Ovary (tissue), 9 donors: ENCODE results near the gene ATP1A4. TPM values are rescaled to one million over a fixed set of nuclear protein-coding genes. Genes with fewer than 3 reads are reported as not detected.
"Not testable (repeated sequence)": the region's sequence is repeated elsewhere in the genome, so short reads cannot be mapped to it uniquely, and the experiment has no call there.

Source experiments
- DNase-seq, 5 donors: peaks; one replicate each; pipeline ENCODE4 v3.0.0-alpha.2; 2019 to 2020
- H3K27ac ChIP-seq, 2 donors: fragments of 200-600 bp; one replicate each; pipeline versions ENCODE4 v1.5.1 to v1.8.0; 2019 to 2022
- H3K27me3 ChIP-seq: fragments of 200-600 bp; one replicate; pipeline ENCODE4 v1.8.0; 2022
- H3K36me3 ChIP-seq: fragments of 200-600 bp; sonication (generic); one replicate; pipeline ENCODE4 v1.5.1; 2019
- H3K4me1 ChIP-seq: one replicate; pipeline ENCODE4 v1.8.1; 2013; ENCODE audit warnings: mild to moderate bottlenecking, moderate library complexity; ENCODE audit not compliant: insufficient read depth
- H3K4me3 ChIP-seq: fragments of 200-600 bp; sonication (generic); one replicate; pipeline ENCODE4 v1.5.1; 2017
- H3K9me3 ChIP-seq, 2 donors: fragments of 200-600 bp in 1 of 2; sonication (generic) in 1 of 2; one replicate each; pipeline versions ENCODE4 v1.5.1 to v1.8.1; 2013 to 2019; ENCODE audit warnings: mild to moderate bottlenecking in 1 of 2, moderate library complexity in 1 of 2
- EP300 ChIP-seq: sonication (generic); formaldehyde crosslinking; IDR thresholded peaks from one replicate; pipeline ENCODE4 v1.6.1; 2017; ENCODE audit warnings: antibody characterized with exemption
- POLR2A ChIP-seq: fragments of 450-650 bp; IDR thresholded peaks from one replicate; pipeline ENCODE4 v1.6.1; 2017; ENCODE audit warnings: antibody characterized with exemption, mild to moderate bottlenecking, moderate library complexity
- WGBS, 3 donors: extraction: QIAGEN DNeasy Blood & Tissue Kit in 1 of 3; methylation state at CpG; one replicate each; pipeline versions ENCODE4 v1.1.5 to v1.1.7; 2013 to 2017; 5-methylcytosine and 5-hydroxymethylcytosine counted together
- intact Hi-C, 4 donors: fragments of 100-400 bp; cut with DNase I; formaldehyde crosslinking; loops; one replicate each; pipeline versions ENCODE4 v1.11.0 to v1.15.1; 2022 to 2023
- polyA plus RNA-seq, 2 donors: library from polyadenylated mRNA; stranded (reverse); fragments of 200-250 nt in 1 of 2; fragments of 350-450 nt in 1 of 2; fragmentation: Illumina TruSeq in 1 of 2; extraction: RNeasy Lipid Tissue Mini Kit (QIAGEN cat#74804) in 1 of 2; gene quantifications; one replicate each; pipeline ENCODE4 v1.2.3, GENCODE V29; 2013 to 2014
- total RNA-seq, 7 donors: library from RNA; depleted of rRNA in 2 of 7; stranded (reverse); fragments of >200 nt in 2 of 7; fragmentation: NEBNext Ultra II Directional in 3 of 7; extraction: Animal tissue kit (Norgen Biotek cat#: 25700) in 3 of 7; gene quantifications; one replicate each; pipeline versions ENCODE4 v1.1.0 to v1.2.4, GENCODE V29; 2016 to 2023
- TF ChIP-seq, protein P1 (sequence below), 3 donors: fragments of 450-650 bp in 2 of 3; fragments of 200-600 bp in 1 of 3; IDR thresholded peaks; one replicate each; pipeline versions ENCODE4 v1.5.1 to v1.8.0; 2016 to 2022; ENCODE audit warnings: antibody characterized with exemption in 3 of 3, mild to moderate bottlenecking in 1 of 3
- donor health status: DM: no; HTN: no; CAD: no; lungs with moderate emphysema.
- donor health status: DM: no; HTN: no; CAD: no.
- donor health status: Bipolar disorder and iron deficiency.
- donor health status: DM: yes; HTN: yes; CAD: no.
- donor health status: DM: no; HTN: no; CAD: no.
- donor health status: DM: yes; HTN: yes; CAD: no.

Gene ATP1A4
- total and polyA plus RNA-seq, 9 donors: 0.22 to 0.37 TPM; not detected in 7

DNA sequence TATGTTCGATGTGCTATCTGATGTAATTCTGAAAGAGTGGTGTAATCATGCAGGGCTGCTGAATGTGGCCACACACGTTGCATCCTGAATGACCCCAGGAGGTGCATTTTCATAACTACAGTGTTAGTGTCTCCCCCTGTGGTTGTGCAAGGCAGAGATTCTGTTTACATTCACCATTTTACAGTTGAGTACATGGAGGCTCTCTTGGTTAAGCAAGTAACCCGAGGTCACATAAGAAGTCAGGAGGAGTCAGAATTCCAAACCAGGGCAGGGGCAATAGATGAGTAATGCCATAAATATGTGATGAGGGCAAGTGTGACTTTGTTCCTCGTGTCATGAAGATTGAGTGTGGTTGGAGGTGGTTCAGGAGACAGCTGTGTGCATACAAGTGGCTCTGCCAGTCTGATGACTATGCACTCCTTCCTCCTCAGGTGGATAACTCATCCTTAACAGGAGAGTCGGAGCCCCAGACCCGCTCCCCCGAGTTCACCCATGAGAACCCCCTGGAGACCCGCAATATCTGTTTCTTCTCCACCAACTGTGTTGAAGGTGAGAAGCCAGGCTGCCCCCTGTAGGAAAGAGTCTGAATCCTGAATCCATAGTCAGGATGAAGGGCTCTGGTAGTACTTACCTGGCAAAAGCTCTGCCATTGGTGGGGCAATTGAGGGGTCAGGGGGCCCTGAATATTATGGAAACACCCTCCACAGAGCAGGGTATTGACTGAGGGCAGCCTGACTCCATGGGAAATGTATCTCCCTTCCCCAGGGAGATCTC lies 26.5 kb upstream of the ATP1A4 start:
- Histone ChIP-seq H3K4me1 (no peaks in the 10 kb centered on the region), H3K9me3 (no peaks in the 10 kb centered on the region), H3K36me3 (no peaks in the 10 kb centered on the region), H3K27me3 (no peaks in the 10 kb centered on the region), H3K4me3 (no peak overlapping the region), H3K27ac (no peak overlapping the region)
- 74 to 80% (median 74%) methylated on average over 8 of the region's 8 CpGs for WGBS, 3 donors
- DNase-seq: no peak
- intact Hi-C loops: no loop called here
- no peak for TF ChIP-seq POLR2A
- TF ChIP-seq, protein P1, sequence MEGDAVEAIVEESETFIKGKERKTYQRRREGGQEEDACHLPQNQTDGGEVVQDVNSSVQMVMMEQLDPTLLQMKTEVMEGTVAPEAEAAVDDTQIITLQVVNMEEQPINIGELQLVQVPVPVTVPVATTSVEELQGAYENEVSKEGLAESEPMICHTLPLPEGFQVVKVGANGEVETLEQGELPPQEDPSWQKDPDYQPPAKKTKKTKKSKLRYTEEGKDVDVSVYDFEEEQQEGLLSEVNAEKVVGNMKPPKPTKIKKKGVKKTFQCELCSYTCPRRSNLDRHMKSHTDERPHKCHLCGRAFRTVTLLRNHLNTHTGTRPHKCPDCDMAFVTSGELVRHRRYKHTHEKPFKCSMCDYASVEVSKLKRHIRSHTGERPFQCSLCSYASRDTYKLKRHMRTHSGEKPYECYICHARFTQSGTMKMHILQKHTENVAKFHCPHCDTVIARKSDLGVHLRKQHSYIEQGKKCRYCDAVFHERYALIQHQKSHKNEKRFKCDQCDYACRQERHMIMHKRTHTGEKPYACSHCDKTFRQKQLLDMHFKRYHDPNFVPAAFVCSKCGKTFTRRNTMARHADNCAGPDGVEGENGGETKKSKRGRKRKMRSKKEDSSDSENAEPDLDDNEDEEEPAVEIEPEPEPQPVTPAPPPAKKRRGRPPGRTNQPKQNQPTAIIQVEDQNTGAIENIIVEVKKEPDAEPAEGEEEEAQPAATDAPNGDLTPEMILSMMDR (IDR thresholded peaks at IDR 0.05): no peak
- no peak for TF ChIP-seq EP300

GRCh38 chr1:160125746-160126145 lies 25.7 kb upstream of the ATP1A4 start:
- no peak overlapping the region for H3K27ac ChIP-seq
- no peaks in the 10 kb centered on the region for H3K9me3 ChIP-seq
- no peak for DNase-seq
- no peaks in the 10 kb centered on the region for H3K27me3 ChIP-seq
- H3K4me3 ChIP-seq: no peak overlapping the region
- no peaks in the 10 kb centered on the region for H3K36me3 ChIP-seq
- no peaks in the 10 kb centered on the region for H3K4me1 ChIP-seq
- 52 to 67% (median 55%) methylated on average over 1 of the region's 1 CpG for WGBS, 3 donors
- intact Hi-C loops: no loop called here
- TF ChIP-seq, protein P1 (IDR thresholded peaks at IDR 0.05): no peak
- no peak for TF ChIP-seq POLR2A
- TF ChIP-seq EP300: no peak

DNA sequence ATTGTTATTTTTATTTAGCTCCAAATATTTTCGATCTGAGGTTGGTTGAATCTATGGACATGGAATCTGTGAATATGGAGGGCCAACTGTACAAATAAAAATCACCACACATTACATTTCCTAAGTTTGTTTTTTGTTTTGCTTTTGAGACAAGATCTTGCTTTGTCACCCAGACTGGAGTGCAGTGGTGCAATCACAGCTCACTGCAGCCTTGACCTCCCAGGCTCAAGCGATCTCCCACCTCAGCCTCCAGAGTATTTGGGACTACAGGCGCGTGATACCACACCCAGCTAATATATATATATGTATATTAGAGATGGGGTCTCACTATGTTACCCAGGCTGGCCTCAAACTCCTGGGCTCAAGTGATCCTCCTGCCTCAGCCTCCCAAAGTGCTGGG lies 25.1 kb upstream of the ATP1A4 start:
- H3K27me3 ChIP-seq, H3K36me3 ChIP-seq, DNase-seq, H3K9me3 ChIP-seq, H3K4me1 ChIP-seq, intact Hi-C loops, H3K27ac ChIP-seq, H3K4me3 ChIP-seq: not testable (repeated sequence)
- 62 to 70% (median 69%) methylated on average over 4 of the region's 4 CpGs for WGBS, 3 donors

DNA sequence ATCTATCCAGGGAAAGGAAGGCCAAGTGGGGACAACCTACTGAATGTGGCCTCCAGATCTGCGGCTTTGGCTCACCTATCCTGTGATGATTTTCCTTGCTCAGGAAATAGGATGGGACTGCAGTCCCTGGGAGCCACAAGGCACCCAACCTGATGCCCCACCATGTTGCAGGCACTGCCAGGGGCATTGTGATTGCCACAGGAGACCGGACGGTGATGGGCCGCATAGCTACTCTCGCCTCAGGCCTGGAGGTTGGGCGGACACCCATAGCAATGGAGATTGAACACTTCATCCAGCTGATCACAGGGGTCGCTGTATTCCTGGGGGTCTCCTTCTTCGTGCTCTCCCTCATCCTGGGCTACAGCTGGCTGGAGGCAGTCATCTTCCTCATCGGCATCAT lies 24.0 kb upstream of the ATP1A4 start:
- DNase-seq: no peak
- intact Hi-C loops: no loop called here
- H3K27me3 ChIP-seq: no peaks in the 10 kb centered on the region
- H3K4me3 ChIP-seq: no peak overlapping the region
- H3K9me3 ChIP-seq: no peaks in the 10 kb centered on the region
- no peak overlapping the region for H3K27ac ChIP-seq
- no peaks in the 10 kb centered on the region for H3K4me1 ChIP-seq
- TF ChIP-seq EP300 (no peak), POLR2A (no peak)
- TF ChIP-seq, protein P1 (IDR thresholded peaks at IDR 0.05): no peak
- WGBS, 3 donors: 88 to 97% (median 94%) methylated on average over 7 to 9 of the region's 9 CpGs
- no peaks in the 10 kb centered on the region for H3K36me3 ChIP-seq

DNA sequence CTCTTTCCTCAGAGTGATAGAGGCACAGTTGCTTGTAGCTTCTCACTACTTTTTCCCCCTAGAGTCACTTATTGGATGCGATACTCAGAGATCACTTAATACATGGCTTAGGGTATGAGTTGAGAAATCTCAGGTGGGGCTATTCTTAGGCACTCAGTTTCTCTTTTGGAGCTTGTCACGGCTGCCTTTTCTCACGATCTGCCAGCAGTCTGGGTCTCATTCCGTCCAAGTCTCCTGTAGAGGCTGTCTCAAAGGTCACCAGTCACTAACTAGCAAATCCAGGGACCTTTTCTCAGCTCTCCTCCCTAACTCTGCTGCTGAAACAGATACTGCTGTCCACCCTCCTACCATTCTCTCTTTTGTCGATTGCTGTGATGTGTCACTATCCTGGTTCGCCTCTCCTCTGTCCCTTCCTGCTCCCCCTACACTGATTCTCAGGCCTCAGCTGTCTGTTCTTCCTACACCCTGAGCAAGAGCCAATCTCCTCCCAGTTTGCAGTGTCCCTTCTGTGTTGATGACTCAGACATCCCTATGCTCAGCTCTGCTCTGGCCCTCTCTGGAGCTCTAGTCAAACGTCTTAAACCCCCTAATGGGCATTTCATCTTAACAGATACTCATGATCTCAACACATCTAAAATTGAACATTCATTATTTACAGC lies 23.4 kb upstream of the ATP1A4 start:
- Histone ChIP-seq H3K4me3 (no peak overlapping the region), H3K4me1 (no peaks in the 10 kb centered on the region), H3K36me3 (no peaks in the 10 kb centered on the region), H3K27ac (no peak overlapping the region), H3K9me3 (no peaks in the 10 kb centered on the region), H3K27me3 (no peaks in the 10 kb centered on the region)
- 70 to 73% (median 72%) methylated on average over 7 of the region's 7 CpGs for WGBS, 3 donors
- DNase-seq: no peak
- intact Hi-C loops: no loop called here
- TF ChIP-seq POLR2A: no peak
- TF ChIP-seq, protein P1 (IDR thresholded peaks at IDR 0.05): no peak
- TF ChIP-seq EP300: no peak
